GM23338 (cell line): ENCODE results near the gene PMP22. TPM values are rescaled to one million over a fixed set of nuclear protein-coding genes. Genes with fewer than 3 reads are reported as not detected.

Experiments used
- ATAC-seq: fragments of 200-7000 bp; cut with Tn5 transposase; 3 replicates; pipeline ENCODE4 v1.9.1; 2020
- DNase-seq: peaks from one replicate; pipeline ENCODE4 v3.0.0-alpha.2; 2015; ENCODE audit warnings: low spot score
- H2AFZ ChIP-seq: fragments of 200-600 bp; sonication (generic); 2 replicates; pipeline ENCODE4 v1.8.0; 2016; ENCODE audit warnings: antibody characterized with exemption, mild to moderate bottlenecking, moderate library complexity
- H3F3A ChIP-seq: fragments of 200-600 bp; sonication (generic); replicated peaks from 2 replicates; pipeline ENCODE4 v1.8.0; 2017; ENCODE audit warnings: antibody characterized with exemption, mixed run types, low read depth
- H3K27ac ChIP-seq: fragments of 200-600 bp; sonication (generic); 2 replicates; pipeline ENCODE4 v1.6.1; 2016; ENCODE audit warnings: low read depth
- H3K27me3 ChIP-seq: fragments of 200-600 bp; sonication (generic); 2 replicates; pipeline ENCODE4 v1.8.0; 2016; ENCODE audit warnings: mild to moderate bottlenecking, mixed run types, moderate library complexity; ENCODE audit not compliant: insufficient read depth
- H3K36me3 ChIP-seq: fragments of 200-600 bp; sonication (generic); 2 replicates; pipeline ENCODE4 v1.8.0; 2016; ENCODE audit warnings: mild to moderate bottlenecking; ENCODE audit not compliant: insufficient read depth
- H3K4me1 ChIP-seq: fragments of 200-600 bp; sonication (generic); 2 replicates; pipeline ENCODE4 v1.8.0; 2016; ENCODE audit warnings: mild to moderate bottlenecking, moderate library complexity; ENCODE audit not compliant: insufficient read depth
- H3K4me2 ChIP-seq: fragments of 200-600 bp; sonication (generic); 2 replicates; pipeline ENCODE4 v1.7.1; 2017; ENCODE audit warnings: mixed run types
- H3K4me3 ChIP-seq: fragments of 200-600 bp; sonication (generic); 2 replicates; pipeline ENCODE4 v1.6.1; 2016; ENCODE audit warnings: mixed run types
- H3K79me2 ChIP-seq: fragments of 200-600 bp; sonication (generic); replicated peaks from 2 replicates; pipeline ENCODE4 v1.8.0; 2017; ENCODE audit warnings: mild to moderate bottlenecking; ENCODE audit not compliant: insufficient read depth
- H3K9me2 ChIP-seq: fragments of 200-600 bp; sonication (generic); 2 replicates; pipeline ENCODE4 v1.8.0; 2017; ENCODE audit not compliant: insufficient read depth
- H4K20me1 ChIP-seq: fragments of 200-600 bp; sonication (generic); replicated peaks from 2 replicates; pipeline ENCODE4 v1.8.0; 2017; ENCODE audit warnings: mild to moderate bottlenecking; ENCODE audit not compliant: insufficient read depth
- H3K27ac Mint-ChIP-seq: 2 replicates; pipeline ENCODE4 v1.8.0; 2020; ENCODE audit warnings: inconsistent platforms, mild to moderate bottlenecking, moderate library complexity, mixed read lengths
- H3K27me3 Mint-ChIP-seq: 3 replicates; pipeline ENCODE4 v1.8.0; 2022; ENCODE audit warnings: low read depth, mild to moderate bottlenecking, moderate library complexity, mixed read lengths, inconsistent platforms; ENCODE audit not compliant: insufficient read depth, poor library complexity
- H3K36me3 Mint-ChIP-seq: 3 replicates; pipeline ENCODE4 v1.8.0; 2021; ENCODE audit warnings: low read depth, mild to moderate bottlenecking, inconsistent platforms, moderate library complexity, mixed read lengths
- H3K4me1 Mint-ChIP-seq: 3 replicates; pipeline ENCODE4 v1.8.0; 2020; ENCODE audit warnings: mild to moderate bottlenecking, inconsistent platforms, mixed read lengths
- H3K4me3 Mint-ChIP-seq: 3 replicates; pipeline ENCODE4 v1.8.0; 2021; ENCODE audit warnings: moderate library complexity, mild to moderate bottlenecking, inconsistent platforms, mixed read lengths
- H3K9me3 Mint-ChIP-seq: 3 replicates; pipeline ENCODE4 v1.8.0; 2020; ENCODE audit warnings: moderate library complexity, mild to moderate bottlenecking, inconsistent platforms, mixed read lengths
- CTCF ChIP-seq, 2 experiments: fragments of 200-600 bp in 1 of 2; sonication (generic) in 1 of 2; conservative IDR thresholded peaks; 2 replicates each; pipeline versions ENCODE4 v1.5.1 to v1.6.1; 2016 to 2017; ENCODE audit warnings: antibody characterized with exemption in 2 of 2, low read depth in 2 of 2, mild to moderate bottlenecking in 2 of 2, moderate library complexity in 1 of 2
- JUNB ChIP-seq: IDR thresholded peaks from one replicate; pipeline ENCODE4 v1.6.1; 2016; ENCODE audit warnings: antibody characterized with exemption; ENCODE audit not compliant: unreplicated experiment
- ZNF114 ChIP-seq: fragments of 250-450 bp; sonication (Bioruptor Pico); IDR thresholded peaks from 2 replicates; pipeline ENCODE4 v1.5.0; 2020; ENCODE audit warnings: mild to moderate bottlenecking, moderate library complexity
- ZNF331 ChIP-seq: fragments of 250-450 bp; sonication (Bioruptor Pico); IDR thresholded peaks from 2 replicates; pipeline ENCODE4 v1.5.0; 2020; ENCODE audit warnings: low read depth, mild to moderate bottlenecking, moderate library complexity
- ZNF462 ChIP-seq: fragments of 250-450 bp; sonication (Bioruptor Pico); IDR thresholded peaks from 2 replicates; pipeline ENCODE4 v1.5.0; 2020; ENCODE audit warnings: mild to moderate bottlenecking, moderate library complexity
- polyA plus RNA-seq: library from polyadenylated mRNA; unstranded; fragments of >200 nt; fragmentation: Nextera tagmentation; extraction: Ambion mirVana; gene quantifications from 2 replicates; pipeline ENCODE4 v1.2.1, GENCODE V29; 2016
- total RNA-seq: library from RNA; depleted of rRNA; stranded (reverse); fragments of >200 nt; shearing (Covaris generic); gene quantifications from 2 replicates; pipeline ENCODE4 v1.2.3, GENCODE V29; 2014

Gene PMP22
- total and polyA plus RNA-seq, 2 experiments from 2014 or later, result 1.2 to 2.2 TPM

GRCh38 chr17:15293558-15293957 is 28.4 kb upstream of the PMP22 start (continued):
- no peak for TF ChIP-seq ZNF462 (CRISPR knock-in tag)

- DNase-seq, result no peak
- Histone ChIP-seq H3F3A (no peaks in the 10 kb centered on the region), H4K20me1 (no peaks in the 10 kb centered on the region), H3K27me3 (no peaks in the 10 kb centered on the region), H3K4me2 (no peak overlapping the region), H3K79me2 (no peaks in the 10 kb centered on the region), H2AFZ (peak overlapping the region; percentile 9; the same call in 1 of the 2 replicates), H3K9me2 (peaks cover 10% of the 10 kb centered on the region), H3K4me1 (no peaks in the 10 kb centered on the region), H3K36me3 (no peaks in the 10 kb centered on the region), H3K4me3 (no peak overlapping the region), H3K27ac (no peak overlapping the region)
- ATAC-seq, result no peak
- H3K27me3 Mint-ChIP-seq, result peaks cover 7% of the 10 kb centered on the region
- H3K4me1 Mint-ChIP-seq, result peaks cover 9% of the 10 kb centered on the region; the same call in 2 of the 3 replicates
- TF ChIP-seq ZNF331 (CRISPR knock-in tag) (no peak), CTCF (conservative IDR thresholded peaks at IDR 0.05; ENCODE audit: low read depth in 2 of 2) (no peak), ZNF114 (CRISPR knock-in tag) (no peak), JUNB (no peak)
- H3K9me3 Mint-ChIP-seq, result no peaks in the 10 kb centered on the region; the same call in 1 of the 3 replicates
- no peak overlapping the region for H3K4me3 Mint-ChIP-seq
- H3K27ac Mint-ChIP-seq, result no peak overlapping the region
- no peaks in the 10 kb centered on the region for H3K36me3 Mint-ChIP-seq
These were observed 26.7 kb upstream of the PMP22 start for GRCh38 chr17:15291674-15292361.
